Activated naive CD4-positive, alpha-beta T cell treated with anti-CD3 and anti-CD28 coated beads, Interleukin-2, amount 50 U/mL, for 16 hours (primary cell): ENCODE data around the gene NR1H4.
"Not testable (repeated sequence)": the region's sequence is repeated elsewhere in the genome, so short reads cannot be mapped to it uniquely, and the experiment has no call there.

Experiments
- DNase-seq: peaks from one replicate; pipeline ENCODE4 v3.0.0-alpha.2; 2020

Gene NR1H4

DNA sequence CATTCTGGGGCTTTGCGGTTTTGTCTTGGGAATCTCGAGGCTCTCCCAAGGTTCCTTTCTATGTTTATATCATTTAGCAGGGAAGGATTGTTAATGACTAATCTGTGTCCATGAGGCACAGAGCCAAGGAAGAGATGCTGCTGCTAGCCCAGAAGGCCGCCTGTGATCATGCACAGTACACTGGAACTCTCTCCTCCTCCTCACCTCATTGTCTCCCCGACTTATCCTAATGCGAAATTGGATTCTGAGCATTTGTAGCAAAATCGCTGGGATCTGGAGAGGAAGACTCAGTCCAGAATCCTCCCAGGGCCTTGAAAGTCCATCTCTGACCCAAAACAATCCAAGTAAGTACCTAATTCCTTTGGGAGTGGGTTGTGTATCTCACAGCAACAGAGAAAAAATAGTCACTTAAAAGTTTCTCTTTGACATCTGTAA is at the start of gene NR1H4:
NR1H4 (plus strand) TSS at position 151 of the 435 bp plus-strand sequence. CDS start 19,458 bp downstream, outside the sequence.
- no peak for DNase-seq

DNA sequence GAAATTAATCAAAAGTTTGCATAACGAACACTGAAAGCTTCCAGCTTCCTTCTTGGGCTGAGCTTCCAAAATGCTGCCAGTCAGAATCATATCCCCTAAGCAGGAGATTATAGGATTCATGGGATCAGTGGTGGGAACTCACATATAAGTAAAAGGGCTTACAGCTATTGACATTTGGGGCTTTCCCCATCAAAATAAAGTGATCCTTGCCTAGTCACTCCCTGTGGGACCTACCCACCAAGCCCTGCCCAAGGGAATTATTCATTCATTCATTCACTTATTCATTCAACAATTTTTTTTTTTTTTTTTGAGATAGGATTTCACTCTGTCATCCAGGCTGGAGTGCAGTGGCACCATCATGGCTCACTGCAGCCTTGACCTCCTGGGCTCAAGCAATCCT is 47.5 kb upstream of the NR1H4 start:
- DNase-seq, result no peak

DNA sequence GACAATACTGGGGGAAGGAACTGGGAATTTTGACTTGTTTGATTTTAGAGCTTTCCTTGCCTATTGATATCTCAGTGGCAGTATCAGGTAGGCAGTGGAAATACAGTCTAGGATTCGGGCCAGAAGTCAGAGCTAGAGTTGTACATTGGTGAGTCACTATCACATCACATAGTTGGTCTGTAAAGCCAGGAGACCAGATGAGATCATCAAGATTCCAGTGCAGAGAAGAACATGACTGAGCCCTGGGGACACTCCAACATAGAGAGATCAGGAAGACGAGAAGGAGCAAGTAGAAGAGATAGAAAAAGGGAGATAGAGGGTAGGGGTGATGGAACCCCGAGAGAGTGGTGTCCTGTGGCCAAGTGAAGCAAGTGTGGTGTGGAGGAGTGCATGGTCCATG is 46.6 kb upstream of the NR1H4 start:
- DNase-seq, result no peak

DNA sequence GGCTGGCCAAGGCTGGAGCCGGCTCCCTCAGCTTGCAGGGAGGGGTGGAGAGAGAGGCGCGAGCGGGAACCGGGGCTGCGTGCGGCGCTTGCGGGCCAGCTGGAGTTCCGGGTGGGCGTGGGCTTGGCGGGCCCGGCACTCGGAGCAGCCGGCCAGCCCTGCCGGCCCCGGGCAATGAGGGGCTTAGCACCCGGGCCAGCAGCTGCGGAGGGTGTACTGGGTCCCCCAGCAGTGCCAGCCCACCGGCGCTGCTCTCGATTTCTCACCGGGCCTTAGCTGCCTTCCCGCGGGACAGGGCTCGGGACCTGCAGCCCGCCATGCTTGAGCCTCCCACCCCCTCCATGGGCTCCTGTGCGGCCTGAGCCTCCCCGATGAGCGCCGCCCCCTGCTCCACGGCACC is 43.4 kb upstream of the NR1H4 start:
- not testable (repeated sequence) for DNase-seq

GRCh38 chr12:100433701-100434100 is 40.0 kb upstream of the NR1H4 start:
- DNase-seq, result no peak

GRCh38 chr12:100434177-100434576 is 39.5 kb upstream of the NR1H4 start:
- DNase-seq, result no peak

DNA sequence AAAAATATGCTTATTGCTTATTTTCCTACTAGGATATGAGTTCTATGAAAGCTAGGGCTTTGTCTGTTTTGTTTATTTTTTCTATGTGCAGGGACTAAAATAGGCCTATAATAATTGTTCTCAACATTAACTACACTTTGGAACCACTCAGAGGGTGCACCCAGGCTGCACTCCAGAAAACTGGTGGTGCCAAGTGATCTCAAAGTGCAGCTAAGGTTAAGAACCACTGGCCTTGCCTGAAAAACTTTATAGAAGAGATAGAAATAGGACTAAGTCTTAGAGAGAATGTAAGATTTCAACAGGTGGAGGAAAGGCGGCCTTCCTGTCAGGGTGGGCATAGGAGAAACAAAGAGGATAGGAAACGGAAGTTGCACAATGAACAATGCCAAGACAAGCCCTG is 37.7 kb upstream of the NR1H4 start:
- DNase-seq, result no peak

GRCh38 chr12:100437038-100437841 is 36.4 kb upstream of the NR1H4 start:
- DNase-seq, result no peak

DNA sequence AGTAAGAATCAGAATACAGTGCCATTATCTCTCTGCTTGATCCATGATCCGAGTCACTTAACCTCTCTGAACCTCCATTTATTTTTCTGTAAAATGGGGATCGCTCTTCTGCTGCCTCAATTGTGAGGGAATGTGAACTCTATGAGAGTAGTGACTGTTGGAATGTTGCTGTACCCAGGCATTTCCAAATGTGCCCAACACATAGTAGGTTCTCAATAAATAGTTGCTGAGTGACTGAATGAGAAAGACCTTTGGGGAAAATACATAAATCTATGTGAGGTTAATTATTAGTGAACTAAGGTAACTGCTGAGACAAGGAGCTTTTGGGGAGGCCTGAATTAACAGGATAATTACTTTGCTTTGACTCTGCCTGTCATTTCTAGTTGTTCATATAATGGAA is 33.9 kb upstream of the NR1H4 start:
- no peak for DNase-seq

GRCh38 chr12:100442403-100442802 is 31.3 kb upstream of the NR1H4 start:
- DNase-seq, result no peak

DNA sequence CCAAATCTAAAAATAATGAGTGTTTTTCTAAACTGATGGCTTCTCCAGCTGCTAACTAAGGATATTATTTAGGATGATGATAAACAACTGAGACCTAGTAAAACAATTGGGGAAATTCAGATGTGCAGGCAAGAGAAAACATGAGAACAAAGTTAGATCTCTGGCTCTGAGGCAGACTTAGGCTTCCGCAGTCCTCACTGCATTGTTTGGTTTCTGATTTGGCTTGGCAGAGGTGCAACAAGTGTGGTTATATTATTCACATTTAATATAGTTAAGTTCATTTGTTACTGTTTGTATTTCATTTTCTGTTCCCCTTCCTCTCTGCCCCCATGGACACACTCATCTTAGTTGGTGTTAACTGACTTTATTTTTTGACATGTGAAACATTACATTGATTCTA is 30.2 kb upstream of the NR1H4 start:
- no peak for DNase-seq

DNA sequence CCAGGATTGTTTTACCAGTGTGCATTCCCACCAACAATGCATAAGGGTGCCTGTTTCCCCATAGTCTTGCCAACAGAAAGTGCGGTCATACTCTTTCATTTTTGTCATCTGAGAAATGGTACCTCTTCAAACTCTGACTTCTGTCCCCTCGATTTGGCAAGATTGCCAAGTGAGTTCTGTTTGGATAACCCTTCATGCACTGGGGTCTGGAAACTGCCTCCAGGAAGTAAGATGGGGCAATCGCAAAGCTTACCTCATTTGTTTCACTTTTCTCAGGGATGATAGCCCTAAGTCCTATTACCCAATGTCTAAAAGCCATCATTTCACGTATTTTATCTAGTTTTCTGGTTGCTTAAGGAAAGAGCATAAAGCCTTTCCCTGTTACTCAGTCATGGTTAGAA is 28.6 kb upstream of the NR1H4 start:
- DNase-seq, result no peak

GRCh38 chr12:100447381-100447780 is 26.3 kb upstream of the NR1H4 start:
- DNase-seq, result no peak

- DNase-seq, result no peak
Measured at GRCh38 chr12:100448656-100449055, 25.0 kb upstream of the NR1H4 start.

DNA sequence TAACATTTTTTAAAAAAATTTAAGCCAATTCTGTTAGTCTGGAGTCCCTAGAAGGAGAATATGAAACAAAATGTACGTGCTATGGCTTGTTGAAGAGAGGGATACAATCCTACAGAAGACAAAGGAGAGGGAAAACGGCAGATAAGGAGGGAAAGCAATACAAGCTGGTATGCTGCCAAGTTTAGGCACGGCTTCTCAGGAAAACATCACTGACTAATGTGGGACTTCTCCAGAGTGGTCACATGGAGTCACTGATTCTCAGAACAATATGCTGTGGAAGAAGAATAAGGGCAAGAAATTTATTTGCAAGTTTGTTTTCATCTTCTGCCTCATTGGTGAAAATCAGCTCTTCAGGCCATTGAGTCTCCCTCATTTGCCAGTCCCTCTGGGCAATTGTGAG is 22.9 kb upstream of the NR1H4 start:
- DNase-seq, result no peak

DNA sequence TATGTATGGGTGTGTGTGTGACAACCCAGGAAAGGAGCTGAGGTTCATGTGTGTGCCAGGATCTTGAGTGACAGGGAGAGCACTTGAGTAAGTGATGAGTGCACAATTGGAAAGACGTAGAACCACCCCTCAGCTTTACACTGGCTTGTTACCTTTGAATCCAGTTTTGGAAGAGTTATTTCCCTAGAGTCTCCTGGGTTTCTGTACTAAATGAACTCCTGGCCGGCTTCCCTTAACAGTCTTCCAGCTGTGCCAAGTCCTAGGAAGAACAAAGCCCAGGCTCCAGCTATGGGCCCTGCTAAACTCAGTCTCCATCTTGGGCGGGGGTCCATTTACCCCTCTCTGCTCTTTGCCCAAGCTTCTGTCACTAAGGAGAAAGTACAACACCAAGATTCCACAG is 19.7 kb upstream of the NR1H4 start:
- no peak for DNase-seq

GRCh38 chr12:100455896-100456295 is 17.8 kb upstream of the NR1H4 start:
- DNase-seq, result no peak

GRCh38 chr12:100458191-100458590 is 15.5 kb upstream of the NR1H4 start:
- no peak for DNase-seq

DNA sequence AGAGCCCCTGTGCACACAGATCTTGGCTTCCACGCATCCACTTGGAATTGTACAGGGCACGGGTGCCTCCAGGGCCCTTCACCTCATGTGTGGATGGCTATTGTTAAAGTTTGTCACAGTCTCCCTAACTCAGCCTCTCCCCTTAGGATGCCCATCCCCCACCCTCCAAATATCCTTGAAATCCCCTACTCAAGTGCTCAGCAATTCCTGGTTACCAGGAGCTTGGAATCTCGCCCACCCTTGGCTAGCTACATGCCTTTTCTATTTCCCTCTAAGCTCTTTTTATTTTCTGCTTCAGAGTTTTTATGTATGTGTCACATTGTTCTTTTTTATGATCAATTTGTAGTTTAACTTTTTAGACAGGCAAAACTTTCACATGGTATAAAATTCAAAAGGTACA is 13.0 kb upstream of the NR1H4 start:
- no peak for DNase-seq

DNA sequence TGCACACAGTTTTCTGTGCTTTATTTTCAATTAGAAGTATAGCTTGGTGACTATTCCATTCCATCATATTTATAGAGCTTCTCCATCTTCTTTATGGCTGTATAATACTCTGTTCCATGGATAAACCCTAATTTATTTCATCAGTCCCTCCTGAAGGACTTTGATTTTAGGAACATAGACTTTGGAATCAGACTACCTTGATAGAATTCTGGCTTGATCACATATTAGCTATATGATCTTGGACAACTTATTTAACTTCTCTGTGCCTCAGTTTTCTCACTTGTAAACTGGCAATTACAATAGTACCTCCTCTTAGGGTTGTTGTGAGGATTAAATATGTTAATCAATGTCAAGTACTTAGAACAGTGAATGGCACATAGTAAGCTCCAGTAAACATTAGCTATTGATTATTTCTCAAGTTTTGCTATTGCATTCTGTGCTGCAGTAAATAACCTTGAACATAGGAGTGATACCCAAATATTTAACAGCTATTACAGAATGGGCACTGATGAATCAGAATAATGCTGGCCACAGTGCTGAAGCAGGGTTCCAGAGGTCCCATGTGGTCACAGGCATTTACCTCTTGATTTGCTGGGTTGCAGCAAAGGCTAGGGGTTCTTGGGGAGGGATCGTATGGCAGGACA is 12.2 kb upstream of the NR1H4 start:
- DNase-seq, result no peak

GRCh38 chr12:100463661-100464060 is 10.0 kb upstream of the NR1H4 start:
- DNase-seq, result no peak

- no peak for DNase-seq
Measured at GRCh38 chr12:100464529-100464928, 9.1 kb upstream of the NR1H4 start.

- DNase-seq, result no peak
Measured at GRCh38 chr12:100468126-100468525, 5.5 kb upstream of the NR1H4 start.

DNA sequence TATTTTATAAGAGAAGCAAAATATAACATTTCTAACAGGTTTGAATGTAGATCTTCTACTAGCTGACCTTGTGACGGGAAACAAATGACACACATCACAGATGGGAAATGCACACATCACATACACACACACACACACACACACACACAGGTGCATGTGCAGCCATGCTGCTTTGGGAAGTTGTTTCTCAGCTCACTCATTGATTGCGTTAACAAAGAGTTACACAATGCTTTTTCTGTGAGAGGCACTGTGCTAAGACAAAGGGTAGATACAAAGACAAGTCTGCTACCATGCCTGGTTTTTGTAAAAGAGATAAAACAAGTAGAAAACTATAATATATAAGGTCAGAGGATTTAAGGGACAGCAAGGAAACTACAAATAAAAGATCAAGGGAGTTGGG is 1.3 kb upstream of the NR1H4 start:
- no peak for DNase-seq
